VCaP (cell line): ENCODE data around the gene PTMA.

Experiments used
- H3K27ac ChIP-seq: fragments of 450-650 bp; 2 replicates; pipeline ENCODE4 v1.5.1; 2017
- CTCF ChIP-seq: fragments of 450-650 bp; conservative IDR thresholded peaks from 2 replicates; pipeline ENCODE4 v1.5.1; 2017; ENCODE audit warnings: mild to moderate bottlenecking, moderate library complexity

PTMA gene

GRCh38 chr2:231680285-231680991, 27.9 kb upstream of the PTMA start:
- H3K27ac ChIP-seq, result peak overlapping the region; percentile 76
- TF ChIP-seq CTCF, result no peak

- TF ChIP-seq CTCF, result no peak
- peak overlapping the region; percentile 76 for H3K27ac ChIP-seq
Measured at GRCh38 chr2:231680992-231681852, 27.1 kb upstream of the PTMA start.

DNA sequence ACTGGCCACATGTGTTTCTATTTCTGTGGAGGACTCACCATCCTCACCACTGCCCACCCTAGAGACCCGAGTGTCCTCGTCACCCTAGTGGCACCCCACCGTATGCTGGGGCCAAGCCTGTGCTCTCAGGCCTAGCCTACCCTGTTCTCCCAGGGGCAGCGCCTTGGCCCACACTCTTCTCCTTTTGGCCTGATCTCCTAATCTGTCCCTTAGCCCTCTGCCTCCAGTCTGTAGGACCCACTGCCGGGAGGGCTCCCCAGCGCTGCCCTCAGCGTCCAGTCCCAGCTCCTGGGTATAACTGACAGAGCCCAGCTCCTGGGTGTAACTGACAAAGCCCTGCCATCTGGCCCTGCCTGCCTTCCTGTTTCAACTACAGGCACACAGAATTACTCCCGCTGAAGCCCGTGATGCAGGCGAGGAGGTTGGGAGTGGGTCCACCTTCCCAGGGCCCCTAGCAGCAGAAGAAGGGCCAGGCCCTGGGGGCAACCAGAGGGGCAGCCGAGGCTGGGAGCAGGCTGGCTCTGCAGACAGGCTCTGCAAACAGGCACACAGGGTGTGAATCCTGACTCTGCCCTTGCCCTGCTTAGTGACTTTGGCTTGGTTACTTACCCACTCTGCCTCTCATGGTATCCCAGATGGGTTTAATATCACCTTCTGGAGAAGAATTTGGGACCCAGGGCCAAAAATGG, 25.6 kb upstream of the PTMA start:
- H3K27ac ChIP-seq, result no peak overlapping the region

DNA sequence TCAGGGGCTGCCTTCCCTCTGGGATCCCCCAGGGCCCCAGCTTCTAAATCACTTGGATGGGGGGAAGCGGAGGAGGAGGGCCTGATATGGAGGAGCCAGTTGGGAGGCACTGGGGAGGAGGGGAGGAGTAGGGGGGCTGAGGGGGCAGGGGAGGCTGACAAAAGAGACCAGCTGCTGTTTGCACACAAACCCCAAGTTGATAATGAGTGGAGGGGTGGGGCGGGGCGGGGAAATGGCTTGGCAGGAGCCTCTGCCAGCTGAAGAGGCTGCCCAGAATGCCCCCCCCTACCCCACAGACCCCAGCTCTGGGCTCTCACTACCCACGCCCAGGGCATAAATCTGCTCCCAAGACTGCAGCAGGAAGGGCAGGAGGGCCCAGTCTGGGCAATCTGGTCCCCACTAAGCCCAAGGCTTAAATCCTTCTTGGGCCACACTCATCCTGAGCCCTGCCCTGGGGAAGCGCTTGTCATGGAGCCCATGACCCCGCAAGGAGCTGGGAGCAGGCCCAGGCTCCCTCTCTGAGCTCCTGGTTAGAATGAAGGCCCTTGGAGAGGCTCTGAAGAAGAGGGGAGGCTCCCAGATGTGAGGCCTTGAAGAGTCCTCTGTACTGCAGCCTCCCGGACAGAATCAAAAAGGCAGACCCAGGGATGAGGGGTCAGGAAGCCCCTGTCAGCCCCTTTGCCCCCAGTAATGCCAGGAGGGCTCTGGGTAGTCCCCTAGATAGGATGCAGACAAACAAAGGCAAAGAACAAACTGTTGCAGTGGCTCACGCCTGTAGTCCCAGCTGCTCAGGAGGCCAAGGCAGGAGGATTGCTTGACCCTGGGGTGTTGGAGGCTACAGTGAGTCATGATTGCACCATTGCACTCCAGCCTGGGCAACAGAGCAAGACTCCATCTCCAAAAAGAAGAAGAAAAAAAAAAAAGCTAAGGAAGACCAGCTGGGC, 24.8 kb upstream of the PTMA start:
- no peak for TF ChIP-seq CTCF
- no peak overlapping the region for H3K27ac ChIP-seq

More for the DNA sequence above, 25.6 kb upstream of the PTMA start:
- no peak for TF ChIP-seq CTCF

GRCh38 chr2:231684314-231685223, 23.8 kb upstream of the PTMA start:
- no peak overlapping the region for H3K27ac ChIP-seq
- TF ChIP-seq CTCF, result no peak

DNA sequence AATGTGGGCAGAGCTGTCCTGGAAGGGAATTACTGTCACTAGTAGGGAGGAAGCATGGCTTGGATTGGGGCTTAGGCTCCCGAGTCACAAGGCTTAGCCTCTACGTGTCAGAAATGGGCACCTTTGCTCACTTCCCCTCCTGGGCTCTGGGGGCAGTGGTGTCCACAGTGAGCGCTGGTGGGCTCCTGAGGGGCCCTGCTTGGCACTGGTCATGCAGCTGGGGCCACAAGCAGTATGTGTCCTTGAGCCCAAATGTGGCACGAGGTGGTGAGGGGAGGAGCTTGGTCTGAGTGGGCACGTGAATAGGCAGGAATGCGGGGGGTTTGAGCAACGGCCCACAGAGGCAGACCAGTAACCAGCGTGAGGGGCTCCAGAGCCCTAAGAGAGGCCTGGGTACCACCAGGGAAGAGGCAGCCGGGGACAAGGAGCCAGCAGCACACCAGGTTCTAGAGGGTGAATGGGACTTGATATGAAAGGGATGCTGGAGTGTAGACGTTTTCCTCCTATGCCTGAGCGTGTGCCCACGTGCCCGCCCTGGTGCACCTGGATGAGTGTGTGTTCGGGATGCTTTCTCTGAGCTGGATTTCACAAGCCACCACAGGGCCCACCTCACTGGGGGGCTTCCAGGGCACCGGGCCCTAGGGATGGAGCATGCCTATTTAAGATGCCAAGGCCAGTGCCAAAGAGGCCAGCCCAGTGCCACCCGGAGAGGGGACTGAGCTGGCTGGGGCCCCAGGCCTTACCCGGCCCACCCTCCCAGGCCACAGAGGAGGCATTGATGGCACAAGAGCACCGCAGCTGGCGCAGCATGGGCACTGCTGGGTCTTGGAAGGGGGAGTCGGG, 22.8 kb upstream of the PTMA start:
- no peak overlapping the region for H3K27ac ChIP-seq
- TF ChIP-seq CTCF, result no peak
